ENCODE results near the gene AVPR1B. TPM values are rescaled to one million over a fixed set of nuclear protein-coding genes. Genes with fewer than 3 reads are reported as not detected.

Gene AVPR1B
- total RNA-seq, 1 donor from 2014 or later: 0.87 TPM

- H3K9me3 Mint-ChIP-seq: peaks cover 7% of the 10 kb centered on the region
- peaks cover 7% of the 10 kb centered on the region for H3K27me3 Mint-ChIP-seq
Observed at GRCh38 chr1:206062464-206062863, 54.7 kb downstream of the AVPR1B start.

GRCh38 chr1:206060844-206061243, 56.3 kb downstream of the AVPR1B start:
- no peaks in the 10 kb centered on the region for H3K4me1 Mint-ChIP-seq (ENCODE audit: unreplicated experiment)
- H3K9me3 Mint-ChIP-seq: peaks cover 7% of the 10 kb centered on the region
- H3K27ac Mint-ChIP-seq: no peak overlapping the region
- H3K36me3 Mint-ChIP-seq: no peaks in the 10 kb centered on the region
- no peak for DNase-seq (ENCODE audit: extremely low spot score, unreplicated experiment)
- H3K4me3 Mint-ChIP-seq: no peak overlapping the region
- peaks cover 6% of the 10 kb centered on the region for H3K27me3 Mint-ChIP-seq
- no peak for TF ChIP-seq CTCF (conservative IDR thresholded peaks at IDR 0.05)

More at GRCh38 chr1:206062464-206062863, 54.7 kb downstream of the AVPR1B start:
- no peak for TF ChIP-seq CTCF (conservative IDR thresholded peaks at IDR 0.05)
- Mint-ChIP-seq H3K36me3 (no peaks in the 10 kb centered on the region), H3K4me3 (no peak overlapping the region), H3K4me1 (ENCODE audit: unreplicated experiment) (peaks cover 5% of the 10 kb centered on the region), H3K27ac (no peak overlapping the region)
- no peak for DNase-seq (ENCODE audit: extremely low spot score, unreplicated experiment)

Other genes starting within 250 kb of the AVPR1B start
- 0.45 and 2.5 TPM in 2 replicates for gene SLC26A9, start 173.9 kb downstream of the AVPR1B start, total RNA-seq (ENCODE audit: low replicate concordance)
- gene RAB7B, start 114.0 kb downstream of the AVPR1B start, total RNA-seq (ENCODE audit: low replicate concordance): 0.26 and 0.82 TPM in 2 replicates
- 28.6 and 42.0 TPM in 2 replicates for gene CTSE, start 93.5 kb downstream of the AVPR1B start, total RNA-seq (ENCODE audit: low replicate concordance)
- gene RHEX, start 64.2 kb downstream of the AVPR1B start, total RNA-seq (ENCODE audit: low replicate concordance): not detected in 2 replicates
- 3.5 and 4.3 TPM in 2 replicates for gene FAM72A, start 85.5 kb upstream of the AVPR1B start, total RNA-seq (ENCODE audit: low replicate concordance)
- 58.6 and 87.5 TPM in 2 replicates for gene SRGAP2, start 86.2 kb upstream of the AVPR1B start, total RNA-seq (ENCODE audit: low replicate concordance)

Measured in type B pancreatic cell (in vitro differentiated cells).